Measurements from ENCODE around the gene SHTN1. TPM values are rescaled to one million over a fixed set of nuclear protein-coding genes. Genes with fewer than 3 reads are reported as not detected.

Gene SHTN1
- total and polyA plus RNA-seq, 4 experiments from 2014 or later = 0.12 to 1.6 (median 0.83) TPM; not detected in 1

GRCh38 chr10:116886772-116887171 is 118.2 kb downstream of the SHTN1 start:
- no peak overlapping the region for H3K27ac Mint-ChIP-seq
- H3K4me1 Mint-ChIP-seq = no peaks in the 10 kb centered on the region
- H3K27me3 Mint-ChIP-seq = peaks cover 8 to 9% of the 10 kb centered on the region in 2 donors
- Histone ChIP-seq H3K27ac (ENCODE audit: low read depth, low read length) (no peak overlapping the region), H3K4me3 (ENCODE audit: low read length in 2 of 2) (no peak overlapping the region), H3K36me3 (ENCODE audit: insufficient read depth, low read length) (no peaks in the 10 kb centered on the region), H3K4me1 (ENCODE audit: insufficient read depth, low read length) (no peaks in the 10 kb centered on the region), H3K9me3 (ENCODE audit: control insufficient read depth in 1 of 2, low read length in 2 of 2) (no peaks in the 10 kb centered on the region), H3K27me3 (ENCODE audit: insufficient read depth, low read length) (no peaks in the 10 kb centered on the region)
- CTCF ChIA-PET (ENCODE audit: partially characterized antibody) = no interaction called here
- POLR2A ChIA-PET (ENCODE audit: partially characterized antibody) = no interaction called here
- intact Hi-C loops (cut with micrococcal nuclease) = no loop called here
- H3K4me3 Mint-ChIP-seq = no peak overlapping the region
- H3K9me3 Mint-ChIP-seq = no peaks in the 10 kb centered on the region
- DNase-seq = no peak
- no peaks in the 10 kb centered on the region for H3K36me3 Mint-ChIP-seq

- H3K36me3 Mint-ChIP-seq = no peaks in the 10 kb centered on the region
- no peaks in the 10 kb centered on the region for H3K4me1 Mint-ChIP-seq
- H3K9me3 ChIP-seq (ENCODE audit: control insufficient read depth in 1 of 2, low read length in 2 of 2) = no peaks in the 10 kb centered on the region
- intact Hi-C loops (cut with micrococcal nuclease) = no loop called here
- CTCF ChIA-PET (ENCODE audit: partially characterized antibody) = no interaction called here
- peaks cover 0 to 10% of the 10 kb centered on the region in 2 donors for H3K27me3 Mint-ChIP-seq
- H3K36me3 ChIP-seq (ENCODE audit: insufficient read depth, low read length) = no peaks in the 10 kb centered on the region
- no peak overlapping the region for H3K27ac ChIP-seq (ENCODE audit: low read depth, low read length)
- H3K4me1 ChIP-seq (ENCODE audit: insufficient read depth, low read length) = no peaks in the 10 kb centered on the region
- H3K4me3 ChIP-seq (ENCODE audit: low read length in 2 of 2) = no peak overlapping the region
- no peak overlapping the region for H3K4me3 Mint-ChIP-seq
- no peak for DNase-seq
- no peaks in the 10 kb centered on the region for H3K9me3 Mint-ChIP-seq
- POLR2A ChIA-PET (ENCODE audit: partially characterized antibody) = no interaction called here
- no peaks in the 10 kb centered on the region for H3K27me3 ChIP-seq (ENCODE audit: insufficient read depth, low read length)
- no peak overlapping the region for H3K27ac Mint-ChIP-seq
Observed at GRCh38 chr10:116882639-116883038, 122.3 kb downstream of the SHTN1 start.

- H3K4me1 Mint-ChIP-seq = no peaks in the 10 kb centered on the region
- peaks cover 2 to 8% of the 10 kb centered on the region in 2 donors for H3K27me3 Mint-ChIP-seq
- ChIA-PET POLR2A (ENCODE audit: partially characterized antibody) (no interaction called here), CTCF (ENCODE audit: partially characterized antibody) (no interaction called here)
- intact Hi-C loops (cut with micrococcal nuclease) = no loop called here
- Histone ChIP-seq H3K9me3 (ENCODE audit: control insufficient read depth in 1 of 2, low read length in 2 of 2) (no peaks in the 10 kb centered on the region), H3K27me3 (ENCODE audit: insufficient read depth, low read length) (no peaks in the 10 kb centered on the region), H3K36me3 (ENCODE audit: insufficient read depth, low read length) (no peaks in the 10 kb centered on the region), H3K4me1 (ENCODE audit: insufficient read depth, low read length) (no peaks in the 10 kb centered on the region), H3K4me3 (ENCODE audit: low read length in 2 of 2) (no peak overlapping the region), H3K27ac (ENCODE audit: low read depth, low read length) (no peak overlapping the region)
- no peak for DNase-seq
- H3K9me3 Mint-ChIP-seq = peaks cover 0 to 2% (median 0%) of the 10 kb centered on the region in 8 donors
- H3K4me3 Mint-ChIP-seq = no peak overlapping the region
- no peaks in the 10 kb centered on the region for H3K36me3 Mint-ChIP-seq
- H3K27ac Mint-ChIP-seq = no peak overlapping the region
Observed at GRCh38 chr10:116880716-116881482, 124.1 kb downstream of the SHTN1 start.

DNA sequence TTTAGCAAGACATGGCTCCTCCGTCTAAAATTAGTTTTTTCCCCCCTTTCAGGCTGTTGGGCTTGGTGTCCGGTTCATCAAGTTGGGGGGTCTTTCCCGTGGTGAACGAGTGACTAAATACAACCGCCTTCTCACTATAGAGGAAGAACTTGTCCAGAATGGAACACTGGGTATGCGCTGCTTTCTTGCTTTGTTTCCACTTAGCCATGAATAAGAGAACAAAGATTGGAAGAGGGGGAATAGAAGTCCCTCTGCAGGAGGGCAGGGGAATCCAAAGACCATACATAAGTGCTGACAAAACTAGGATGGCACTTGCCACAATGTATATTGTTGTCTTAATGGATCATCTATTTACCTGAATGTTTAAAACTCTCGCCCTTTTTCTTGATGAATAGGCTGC is 125.2 kb downstream of the SHTN1 start:
- H3K4me3 ChIP-seq (ENCODE audit: low read length in 2 of 2) = no peak overlapping the region
- H3K36me3 Mint-ChIP-seq = no peaks in the 10 kb centered on the region
- peaks cover 0 to 2% (median 0%) of the 10 kb centered on the region in 8 donors for H3K9me3 Mint-ChIP-seq
- H3K27ac Mint-ChIP-seq = no peak overlapping the region
- H3K36me3 ChIP-seq (ENCODE audit: insufficient read depth, low read length) = no peaks in the 10 kb centered on the region
- H3K9me3 ChIP-seq (ENCODE audit: control insufficient read depth in 1 of 2, low read length in 2 of 2) = no peaks in the 10 kb centered on the region
- H3K4me1 Mint-ChIP-seq = no peaks in the 10 kb centered on the region
- intact Hi-C loops (cut with micrococcal nuclease) = no loop called here
- H3K27ac ChIP-seq (ENCODE audit: low read depth, low read length) = no peak overlapping the region
- ChIA-PET POLR2A (ENCODE audit: partially characterized antibody) (no interaction called here), CTCF (ENCODE audit: partially characterized antibody) (no interaction called here)
- no peaks in the 10 kb centered on the region for H3K4me1 ChIP-seq (ENCODE audit: insufficient read depth, low read length)
- H3K4me3 Mint-ChIP-seq = no peak overlapping the region
- no peak for DNase-seq
- H3K27me3 Mint-ChIP-seq = peaks cover 2 to 6% of the 10 kb centered on the region in 2 donors
- no peaks in the 10 kb centered on the region for H3K27me3 ChIP-seq (ENCODE audit: insufficient read depth, low read length)

- Mint-ChIP-seq H3K27me3 (peaks cover 2 to 5% of the 10 kb centered on the region in 2 donors), H3K27ac (no peak overlapping the region)
- intact Hi-C loops (cut with micrococcal nuclease) = no loop called here
Observed at GRCh38 chr10:116878123-116878522, 126.9 kb downstream of the SHTN1 start.

GRCh38 chr10:116877391-116877790 is 127.6 kb downstream of the SHTN1 start:
- no peaks in the 10 kb centered on the region for H3K27me3 ChIP-seq (ENCODE audit: insufficient read depth, low read length)
- Mint-ChIP-seq H3K4me1 (no peaks in the 10 kb centered on the region), H3K4me3 (no peak overlapping the region), H3K36me3 (no peaks in the 10 kb centered on the region), H3K9me3 (peaks cover 0 to 2% (median under 1%) of the 10 kb centered on the region in 8 donors), H3K27ac (no peak overlapping the region), H3K27me3 (peaks cover 2 to 5% of the 10 kb centered on the region in 2 donors)
- no peak overlapping the region for H3K4me3 ChIP-seq (ENCODE audit: low read length in 2 of 2)
- no peak overlapping the region for H3K27ac ChIP-seq (ENCODE audit: low read depth, low read length)
- ChIA-PET POLR2A (ENCODE audit: partially characterized antibody) (no interaction called here), CTCF (ENCODE audit: partially characterized antibody) (no interaction called here)
- no peaks in the 10 kb centered on the region for H3K9me3 ChIP-seq (ENCODE audit: control insufficient read depth in 1 of 2, low read length in 2 of 2)
- DNase-seq = no peak
- no peaks in the 10 kb centered on the region for H3K4me1 ChIP-seq (ENCODE audit: insufficient read depth, low read length)
- H3K36me3 ChIP-seq (ENCODE audit: insufficient read depth, low read length) = no peaks in the 10 kb centered on the region
- intact Hi-C loops (cut with micrococcal nuclease) = no loop called here

More at GRCh38 chr10:116878123-116878522, 126.9 kb downstream of the SHTN1 start:
- H3K9me3 Mint-ChIP-seq = peaks cover 0 to 2% (median 0%) of the 10 kb centered on the region in 8 donors
- Histone ChIP-seq H3K36me3 (ENCODE audit: insufficient read depth, low read length) (no peaks in the 10 kb centered on the region), H3K27me3 (ENCODE audit: insufficient read depth, low read length) (no peaks in the 10 kb centered on the region), H3K27ac (ENCODE audit: low read depth, low read length) (no peak overlapping the region), H3K4me1 (ENCODE audit: insufficient read depth, low read length) (no peaks in the 10 kb centered on the region), H3K4me3 (ENCODE audit: low read length in 2 of 2) (no peak overlapping the region), H3K9me3 (ENCODE audit: control insufficient read depth in 1 of 2, low read length in 2 of 2) (no peaks in the 10 kb centered on the region)
- CTCF ChIA-PET (ENCODE audit: partially characterized antibody) = no interaction called here
- no peak overlapping the region for H3K4me3 Mint-ChIP-seq
- H3K4me1 Mint-ChIP-seq = no peaks in the 10 kb centered on the region
- no peaks in the 10 kb centered on the region for H3K36me3 Mint-ChIP-seq
- DNase-seq = no peak
- POLR2A ChIA-PET (ENCODE audit: partially characterized antibody) = no interaction called here

GRCh38 chr10:116875897-116876296 is 129.1 kb downstream of the SHTN1 start:
- H3K4me1 Mint-ChIP-seq = no peaks in the 10 kb centered on the region
- Histone ChIP-seq H3K4me3 (ENCODE audit: low read length in 2 of 2) (no peak overlapping the region), H3K36me3 (ENCODE audit: insufficient read depth, low read length) (no peaks in the 10 kb centered on the region), H3K27me3 (ENCODE audit: insufficient read depth, low read length) (no peaks in the 10 kb centered on the region), H3K4me1 (ENCODE audit: insufficient read depth, low read length) (no peaks in the 10 kb centered on the region), H3K9me3 (ENCODE audit: control insufficient read depth in 1 of 2, low read length in 2 of 2) (no peaks in the 10 kb centered on the region), H3K27ac (ENCODE audit: low read depth, low read length) (no peak overlapping the region)
- ChIA-PET POLR2A (ENCODE audit: partially characterized antibody) (no interaction called here), CTCF (ENCODE audit: partially characterized antibody) (no interaction called here)
- DNase-seq = no peak
- H3K36me3 Mint-ChIP-seq = no peaks in the 10 kb centered on the region
- peaks cover 2 to 4% of the 10 kb centered on the region in 2 donors for H3K27me3 Mint-ChIP-seq
- H3K4me3 Mint-ChIP-seq = no peak overlapping the region
- H3K27ac Mint-ChIP-seq = no peak overlapping the region
- intact Hi-C loops (cut with micrococcal nuclease) = no loop called here
- peaks cover 0 to 4% (median under 1%) of the 10 kb centered on the region in 8 donors for H3K9me3 Mint-ChIP-seq
